SU-DHL-6 (cell line): ENCODE data around the gene EML1.

ENCODE experiments used
- EZH2phosphoT487 ChIP-seq: fragments of 200-600 bp; sonication (generic), shearing (Covaris generic); conservative IDR thresholded peaks from 2 replicates; pipeline ENCODE4 v1.6.1; 2018; ENCODE audit warnings: mild to moderate bottlenecking, antibody characterized with exemption, low read length, moderate library complexity, mixed read lengths
- TF ChIP-seq, protein P1 (sequence below): fragments of 200-600 bp; sonication (generic); IDR thresholded peaks from one replicate; pipeline ENCODE4 v1.5.1; 2017; ENCODE audit warnings: antibody characterized with exemption, mild to moderate bottlenecking, low read length, moderate library complexity; ENCODE audit not compliant: insufficient read depth, poor library complexity, severe bottlenecking

DNA sequence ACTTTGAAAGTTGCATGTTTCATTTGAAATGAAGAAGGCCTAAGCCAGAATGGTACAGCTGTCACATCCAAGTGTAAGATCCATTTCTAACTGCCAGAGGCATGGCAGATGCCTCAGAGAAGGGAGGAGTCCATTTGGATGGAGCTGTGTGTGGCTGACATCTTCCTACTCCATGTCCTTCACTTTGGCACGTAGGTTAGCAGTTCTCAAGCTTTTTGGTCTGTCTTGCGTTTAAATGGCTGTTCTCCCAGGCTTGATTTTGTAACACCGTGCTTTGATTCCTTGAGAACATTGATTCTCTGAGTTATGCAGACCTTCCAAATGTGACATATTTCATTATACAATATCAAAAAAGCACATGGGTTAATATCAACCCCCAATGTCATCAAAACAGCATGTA lies 23.4 kb downstream of the EML1 start:
- TF ChIP-seq, protein P1, sequence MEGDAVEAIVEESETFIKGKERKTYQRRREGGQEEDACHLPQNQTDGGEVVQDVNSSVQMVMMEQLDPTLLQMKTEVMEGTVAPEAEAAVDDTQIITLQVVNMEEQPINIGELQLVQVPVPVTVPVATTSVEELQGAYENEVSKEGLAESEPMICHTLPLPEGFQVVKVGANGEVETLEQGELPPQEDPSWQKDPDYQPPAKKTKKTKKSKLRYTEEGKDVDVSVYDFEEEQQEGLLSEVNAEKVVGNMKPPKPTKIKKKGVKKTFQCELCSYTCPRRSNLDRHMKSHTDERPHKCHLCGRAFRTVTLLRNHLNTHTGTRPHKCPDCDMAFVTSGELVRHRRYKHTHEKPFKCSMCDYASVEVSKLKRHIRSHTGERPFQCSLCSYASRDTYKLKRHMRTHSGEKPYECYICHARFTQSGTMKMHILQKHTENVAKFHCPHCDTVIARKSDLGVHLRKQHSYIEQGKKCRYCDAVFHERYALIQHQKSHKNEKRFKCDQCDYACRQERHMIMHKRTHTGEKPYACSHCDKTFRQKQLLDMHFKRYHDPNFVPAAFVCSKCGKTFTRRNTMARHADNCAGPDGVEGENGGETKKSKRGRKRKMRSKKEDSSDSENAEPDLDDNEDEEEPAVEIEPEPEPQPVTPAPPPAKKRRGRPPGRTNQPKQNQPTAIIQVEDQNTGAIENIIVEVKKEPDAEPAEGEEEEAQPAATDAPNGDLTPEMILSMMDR = no peak
- TF ChIP-seq EZH2phosphoT487 = no peak
